ENCODE data around the gene CNOT6L.

DNA sequence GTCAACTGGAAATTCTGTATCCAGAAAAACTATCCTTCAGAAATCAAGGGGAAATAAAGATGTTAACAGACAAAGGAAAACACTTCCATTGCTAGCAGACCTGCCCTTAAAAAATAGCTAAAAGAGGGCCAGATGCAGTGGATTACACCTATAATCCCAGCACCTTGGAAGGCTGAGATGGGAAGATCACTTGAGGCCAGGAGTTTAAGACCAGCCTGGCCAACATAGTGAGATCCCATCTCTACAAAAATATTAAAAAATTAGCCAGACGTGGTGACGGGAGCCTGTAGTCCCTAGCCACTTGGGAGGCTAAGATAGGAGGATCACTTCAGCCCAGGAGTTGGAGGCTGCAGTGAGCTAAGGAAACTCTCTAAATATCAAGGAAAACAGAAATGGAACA is 67.4 kb downstream of the CNOT6L start:
- no peak for TF ChIP-seq CTCF (IDR thresholded peaks at IDR 0.05)
- TF ChIP-seq, protein P1, sequence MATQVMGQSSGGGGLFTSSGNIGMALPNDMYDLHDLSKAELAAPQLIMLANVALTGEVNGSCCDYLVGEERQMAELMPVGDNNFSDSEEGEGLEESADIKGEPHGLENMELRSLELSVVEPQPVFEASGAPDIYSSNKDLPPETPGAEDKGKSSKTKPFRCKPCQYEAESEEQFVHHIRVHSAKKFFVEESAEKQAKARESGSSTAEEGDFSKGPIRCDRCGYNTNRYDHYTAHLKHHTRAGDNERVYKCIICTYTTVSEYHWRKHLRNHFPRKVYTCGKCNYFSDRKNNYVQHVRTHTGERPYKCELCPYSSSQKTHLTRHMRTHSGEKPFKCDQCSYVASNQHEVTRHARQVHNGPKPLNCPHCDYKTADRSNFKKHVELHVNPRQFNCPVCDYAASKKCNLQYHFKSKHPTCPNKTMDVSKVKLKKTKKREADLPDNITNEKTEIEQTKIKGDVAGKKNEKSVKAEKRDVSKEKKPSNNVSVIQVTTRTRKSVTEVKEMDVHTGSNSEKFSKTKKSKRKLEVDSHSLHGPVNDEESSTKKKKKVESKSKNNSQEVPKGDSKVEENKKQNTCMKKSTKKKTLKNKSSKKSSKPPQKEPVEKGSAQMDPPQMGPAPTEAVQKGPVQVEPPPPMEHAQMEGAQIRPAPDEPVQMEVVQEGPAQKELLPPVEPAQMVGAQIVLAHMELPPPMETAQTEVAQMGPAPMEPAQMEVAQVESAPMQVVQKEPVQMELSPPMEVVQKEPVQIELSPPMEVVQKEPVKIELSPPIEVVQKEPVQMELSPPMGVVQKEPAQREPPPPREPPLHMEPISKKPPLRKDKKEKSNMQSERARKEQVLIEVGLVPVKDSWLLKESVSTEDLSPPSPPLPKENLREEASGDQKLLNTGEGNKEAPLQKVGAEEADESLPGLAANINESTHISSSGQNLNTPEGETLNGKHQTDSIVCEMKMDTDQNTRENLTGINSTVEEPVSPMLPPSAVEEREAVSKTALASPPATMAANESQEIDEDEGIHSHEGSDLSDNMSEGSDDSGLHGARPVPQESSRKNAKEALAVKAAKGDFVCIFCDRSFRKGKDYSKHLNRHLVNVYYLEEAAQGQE (IDR thresholded peaks at IDR 0.05), result no peak
